OCI-LY1 (cell line): ENCODE data around the gene IL21.

Experiments used
- H2AFZ ChIP-seq: fragments of 200-600 bp; sonication (generic), shearing (Covaris generic); 2 replicates; pipeline ENCODE4 v1.6.0; 2014; ENCODE audit warnings: antibody characterized with exemption, mild to moderate bottlenecking, low read length
- H3F3A ChIP-seq: fragments of 200-600 bp; sonication (generic), shearing (Covaris generic); 2 replicates; pipeline ENCODE4 v1.6.0; 2014; ENCODE audit warnings: mild to moderate bottlenecking, antibody characterized with exemption, low read length, moderate library complexity; ENCODE audit not compliant: insufficient read depth
- H3K27ac ChIP-seq: fragments of 200-600 bp; sonication (generic); 2 replicates; pipeline ENCODE4 v1.5.1; 2014; ENCODE audit warnings: low read length, mixed run types, mild to moderate bottlenecking, low read depth; ENCODE audit not compliant: poor library complexity, severe bottlenecking
- H3K27me3 ChIP-seq: fragments of 200-600 bp; sonication (generic); 2 replicates; pipeline ENCODE4 v1.6.0; 2014; ENCODE audit warnings: antibody characterized with exemption, mild to moderate bottlenecking, low read length, moderate library complexity; ENCODE audit not compliant: insufficient read depth
- H3K36me3 ChIP-seq: fragments of 200-600 bp; sonication (generic); 2 replicates; pipeline ENCODE4 v1.6.1; 2014; ENCODE audit warnings: mild to moderate bottlenecking, antibody characterized with exemption, low read length, moderate library complexity, mixed read lengths; ENCODE audit not compliant: insufficient read depth
- H3K4me1 ChIP-seq: fragments of 200-600 bp; sonication (generic); 2 replicates; pipeline ENCODE4 v1.5.1; 2014; ENCODE audit warnings: mild to moderate bottlenecking, low read length, moderate library complexity; ENCODE audit not compliant: insufficient read depth, severe bottlenecking
- H3K4me2 ChIP-seq: fragments of 200-600 bp; sonication (generic), shearing (Covaris generic); 2 replicates; pipeline ENCODE4 v1.6.1; 2014; ENCODE audit warnings: low read length
- H3K4me3 ChIP-seq: fragments of 200-600 bp; sonication (generic); 2 replicates; pipeline ENCODE4 v1.5.1; 2014; ENCODE audit warnings: low read length, low read depth, mild to moderate bottlenecking, mixed read lengths; ENCODE audit not compliant: poor library complexity, severe bottlenecking
- H3K79me2 ChIP-seq: fragments of 200-600 bp; shearing (Covaris generic); 2 replicates; pipeline ENCODE4 v1.6.1; 2016; ENCODE audit warnings: mixed run types, low read length, mixed read lengths; ENCODE audit not compliant: insufficient read depth
- H3K9ac ChIP-seq: fragments of 200-600 bp; sonication (generic), shearing (Covaris generic); 2 replicates; pipeline ENCODE4 v1.6.1; 2014; ENCODE audit warnings: mild to moderate bottlenecking, low read length, mixed read lengths
- H3K9me2 ChIP-seq: fragments of 200-600 bp; sonication (generic), shearing (Covaris generic); 2 replicates; pipeline ENCODE4 v1.6.1; 2014; ENCODE audit warnings: low read depth, mild to moderate bottlenecking, low read length, mixed read lengths
- H3K9me3 ChIP-seq: fragments of 200-600 bp; shearing (Covaris generic); 2 replicates; pipeline ENCODE4 v1.6.1; 2014; ENCODE audit warnings: low read length, mixed read lengths
- H4K20me1 ChIP-seq: fragments of 200-600 bp; sonication (generic), shearing (Covaris generic); 2 replicates; pipeline ENCODE4 v1.6.0; 2016; ENCODE audit warnings: mild to moderate bottlenecking, low read length; ENCODE audit not compliant: insufficient read depth
- CTCF ChIP-seq: fragments of 200-600 bp; sonication (generic), shearing (Covaris generic); IDR thresholded peaks from 2 replicates; pipeline ENCODE4 v1.5.1; 2017; ENCODE audit warnings: mild to moderate bottlenecking, antibody characterized with exemption, low read length, moderate library complexity, mixed read lengths
- EZH2 ChIP-seq: fragments of 200-600 bp; sonication (generic), shearing (Covaris generic); IDR thresholded peaks from 2 replicates; pipeline ENCODE4 v1.8.0; 2017; ENCODE audit warnings: borderline replicate concordance, mixed run types, mild to moderate bottlenecking, antibody characterized with exemption, low read length, moderate library complexity, mixed read lengths

The IL21 gene

GRCh38 chr4:122643257-122643656 is 22.4 kb upstream of the IL21 start:
- no peak overlapping the region for H3K9ac ChIP-seq
- no peaks in the 10 kb centered on the region for H3F3A ChIP-seq
- no peaks in the 10 kb centered on the region for H4K20me1 ChIP-seq
- no peak overlapping the region for H2AFZ ChIP-seq
- H3K27ac ChIP-seq = no peak overlapping the region
- H3K9me3 ChIP-seq = no peaks in the 10 kb centered on the region
- no peaks in the 10 kb centered on the region for H3K79me2 ChIP-seq
- TF ChIP-seq CTCF (no peak), EZH2 (no peak)
- H3K27me3 ChIP-seq = no peaks in the 10 kb centered on the region
- no peaks in the 10 kb centered on the region for H3K36me3 ChIP-seq
- H3K9me2 ChIP-seq = no peaks in the 10 kb centered on the region
- H3K4me2 ChIP-seq = no peak overlapping the region
- no peaks in the 10 kb centered on the region for H3K4me1 ChIP-seq
- H3K4me3 ChIP-seq = no peak overlapping the region

GRCh38 chr4:122639181-122639580 is 18.3 kb upstream of the IL21 start:
- no peaks in the 10 kb centered on the region for H3K9me3 ChIP-seq
- no peaks in the 10 kb centered on the region for H3F3A ChIP-seq
- H3K4me2 ChIP-seq = no peak overlapping the region
- H3K4me1 ChIP-seq = no peaks in the 10 kb centered on the region
- no peaks in the 10 kb centered on the region for H3K36me3 ChIP-seq
- H3K27me3 ChIP-seq = no peaks in the 10 kb centered on the region
- H3K9ac ChIP-seq = no peak overlapping the region
- no peak overlapping the region for H3K27ac ChIP-seq
- no peaks in the 10 kb centered on the region for H4K20me1 ChIP-seq
- no peaks in the 10 kb centered on the region for H3K9me2 ChIP-seq
- TF ChIP-seq CTCF = no peak
- no peak for TF ChIP-seq EZH2
- no peaks in the 10 kb centered on the region for H3K79me2 ChIP-seq
- H3K4me3 ChIP-seq = no peak overlapping the region
- no peak overlapping the region for H2AFZ ChIP-seq

- no peaks in the 10 kb centered on the region for H4K20me1 ChIP-seq
- H3K4me3 ChIP-seq = no peak overlapping the region
- no peaks in the 10 kb centered on the region for H3F3A ChIP-seq
- TF ChIP-seq CTCF (no peak), EZH2 (no peak)
- no peaks in the 10 kb centered on the region for H3K9me2 ChIP-seq
- H3K27me3 ChIP-seq = no peaks in the 10 kb centered on the region
- no peaks in the 10 kb centered on the region for H3K79me2 ChIP-seq
- H3K27ac ChIP-seq = no peak overlapping the region
- no peak overlapping the region for H3K9ac ChIP-seq
- no peak overlapping the region for H2AFZ ChIP-seq
- H3K9me3 ChIP-seq = no peaks in the 10 kb centered on the region
- no peaks in the 10 kb centered on the region for H3K4me1 ChIP-seq
- H3K4me2 ChIP-seq = no peak overlapping the region
- H3K36me3 ChIP-seq = no peaks in the 10 kb centered on the region
Measured at GRCh38 chr4:122636697-122637096, 15.8 kb upstream of the IL21 start.
